ENCODE measurements around the gene NINJ1. TPM values are rescaled to one million over a fixed set of nuclear protein-coding genes. Genes with fewer than 3 reads are reported as not detected.

Gene NINJ1
- total and polyA plus RNA-seq, 2 donors (not counting 3 experiments of a cell fraction or from before 2014, with no cell fraction given) = 31.5 to 57.7 TPM

- Histone ChIP-seq H3K36me3 (ENCODE audit: control insufficient read depth in 2 of 2, extremely low read depth in 1 of 2, insufficient read depth in 2 of 2, low read length in 2 of 2) (no peaks in the 10 kb centered on the region), H3K4me2 (ENCODE audit: insufficient read depth, low read length) (no peak overlapping the region), H3K27me3 (ENCODE audit: control insufficient read depth in 2 of 2, insufficient read depth in 2 of 2, low read length in 2 of 2) (no peaks in the 10 kb centered on the region), H3K9me3 (replicated peaks; ENCODE audit: control insufficient read depth, insufficient read depth, low read length) (no peaks in the 10 kb centered on the region), H3K27ac (ENCODE audit: insufficient read depth, low read depth, low read length) (no peak overlapping the region), H4K20me1 (replicated peaks; ENCODE audit: control insufficient read depth, extremely low read depth, insufficient read depth, low read length) (no peaks in the 10 kb centered on the region), H3K9ac (replicated peaks; ENCODE audit: extremely low read depth, insufficient read depth, low read length) (no peak overlapping the region), H2AFZ (ENCODE audit: low read depth, low read length) (no peak overlapping the region), H3K4me3 (replicated peaks in 1 of 3; ENCODE audit: insufficient read depth in 1 of 3, low read depth in 1 of 3, low read length in 3 of 3) (no peak overlapping the region), H3K9me1 (replicated peaks; ENCODE audit: control insufficient read depth, extremely low read depth, insufficient read depth, low read length) (no peaks in the 10 kb centered on the region), H3K4me1 (ENCODE audit: control insufficient read depth, extremely low read depth, insufficient read depth, low read length) (no peaks in the 10 kb centered on the region), H3K79me2 (ENCODE audit: control insufficient read depth, insufficient read depth, low read length) (no peaks in the 10 kb centered on the region)
- DNase-seq (ENCODE audit: low read depth, low spot score) = no peak
- no peak for FAIRE-seq
- dilution Hi-C loops (cut with MboI; ENCODE audit: extremely low pct_ligation_motif_present, low sequenced_read_pairs) = no loop called here
- intact Hi-C loops (cut with micrococcal nuclease) = loop anchor here (5.0 kb wide), 1 partner anchor 162 kb away; no protein-coding TSS in a partner anchor
- CTCF ChIA-PET = interaction anchor here (1.7 kb wide), 1 partner anchor 141 kb away, joined by 6 read pairs; no protein-coding TSS in a partner anchor
- TF ChIP-seq MAX (IDR thresholded peaks at IDR 0.05; ENCODE audit: insufficient read depth, insufficient read length) = no peak
- no peak for TF ChIP-seq POLR2AphosphoS5 (IDR thresholded peaks at IDR 0.05; ENCODE audit: insufficient read depth, low read depth, low read length)
- no peak for TF ChIP-seq FOS (IDR thresholded peaks at IDR 0.05; ENCODE audit: borderline replicate concordance, insufficient read depth, low read length)
- BruUV-seq (replicated peaks) = no TSS peak
- POLR2A ChIA-PET = no interaction called here
Measured at GRCh38 chr9:93164085-93164484, 30.0 kb upstream of the NINJ1 start.

GRCh38 chr9:93161786-93162562 lies 27.9 kb upstream of the NINJ1 start:
- Histone ChIP-seq H3K36me3 (ENCODE audit: control insufficient read depth in 2 of 2, extremely low read depth in 1 of 2, insufficient read depth in 2 of 2, low read length in 2 of 2) (no peaks in the 10 kb centered on the region), H3K27ac (ENCODE audit: insufficient read depth, low read depth, low read length) (no peak overlapping the region), H4K20me1 (replicated peaks; ENCODE audit: control insufficient read depth, extremely low read depth, insufficient read depth, low read length) (no peaks in the 10 kb centered on the region), H3K79me2 (ENCODE audit: control insufficient read depth, insufficient read depth, low read length) (no peaks in the 10 kb centered on the region), H3K4me1 (ENCODE audit: control insufficient read depth, extremely low read depth, insufficient read depth, low read length) (no peaks in the 10 kb centered on the region), H3K4me3 (replicated peaks in 1 of 3; ENCODE audit: insufficient read depth in 1 of 3, low read depth in 1 of 3, low read length in 3 of 3) (no peak overlapping the region), H3K27me3 (ENCODE audit: control insufficient read depth in 2 of 2, insufficient read depth in 2 of 2, low read length in 2 of 2) (no peaks in the 10 kb centered on the region), H3K9ac (replicated peaks; ENCODE audit: extremely low read depth, insufficient read depth, low read length) (no peak overlapping the region), H2AFZ (ENCODE audit: low read depth, low read length) (no peak overlapping the region), H3K9me3 (replicated peaks; ENCODE audit: control insufficient read depth, insufficient read depth, low read length) (no peaks in the 10 kb centered on the region), H3K9me1 (replicated peaks; ENCODE audit: control insufficient read depth, extremely low read depth, insufficient read depth, low read length) (no peaks in the 10 kb centered on the region), H3K4me2 (ENCODE audit: insufficient read depth, low read length) (no peak overlapping the region)
- intact Hi-C loops (cut with micrococcal nuclease) = loop anchor here (2.0 to 5.0 kb wide), 2 partner anchors 160 to 801 kb away; no protein-coding TSS in a partner anchor
- dilution Hi-C loops (cut with MboI; ENCODE audit: extremely low pct_ligation_motif_present, low sequenced_read_pairs) = no loop called here
- no peak for TF ChIP-seq JUN (IDR thresholded peaks at IDR 0.05; ENCODE audit: borderline replicate concordance, insufficient read depth, insufficient read length, low read depth)
- TF ChIP-seq GATA2 (IDR thresholded peaks at IDR 0.05; ENCODE audit: insufficient read depth, insufficient read length, low read depth, low read length) = no peak
- no peak for TF ChIP-seq FOS (IDR thresholded peaks at IDR 0.05; ENCODE audit: borderline replicate concordance, insufficient read depth, low read length)
- TF ChIP-seq POLR2AphosphoS5 (IDR thresholded peaks at IDR 0.05; ENCODE audit: insufficient read depth, low read depth, low read length) = no peak
- no peak for TF ChIP-seq EZH2 (IDR thresholded peaks at IDR 0.05; ENCODE audit: borderline replicate concordance, low read depth, low read length, severe bottlenecking)
- no peak for TF ChIP-seq CTCF (IDR thresholded peaks at IDR 0.05; ENCODE audit: extremely low read depth in 1 of 2, insufficient read depth in 1 of 2, low read depth in 1 of 2, low read length in 2 of 2)
- TF ChIP-seq MYC (IDR thresholded peaks at IDR 0.05; ENCODE audit: low read depth, low read length) = no peak
- DNase-seq (ENCODE audit: low read depth, low spot score) (no peak), FAIRE-seq (peak; percentile 21)
- CTCF ChIA-PET = interaction anchor here (1.2 to 4.4 kb wide), 3 partner anchors 19 to 143 kb away, joined by 3 to 32 read pairs (median 3); no protein-coding TSS in a partner anchor
- no TSS peak for BruUV-seq (replicated peaks)
- POLR2A ChIA-PET = no interaction called here
